Mucosa of descending colon (tissue), 3 donors: ENCODE data around the gene EIF3F. TPM values are rescaled to one million over a fixed set of nuclear protein-coding genes. Genes with fewer than 3 reads are reported as not detected.

ENCODE experiments used
- ATAC-seq: fragments of 200-7000 bp; cut with Tn5 transposase; one replicate; pipeline ENCODE4 v1.9.1; 2020; ENCODE audit warnings: mild to moderate bottlenecking, moderate library complexity
- DNase-seq, 3 donors: peaks; one replicate each; pipeline ENCODE4 v3.0.0-alpha.2; 2020
- H3K36me3 ChIP-seq: fragments of 200-600 bp; one replicate; pipeline ENCODE4 v1.8.0; 2021; ENCODE audit warnings: low read depth, mild to moderate bottlenecking
- H3K4me1 ChIP-seq: fragments of 200-600 bp; one replicate; pipeline ENCODE4 v1.8.0; 2021; ENCODE audit warnings: low read depth, mild to moderate bottlenecking
- H3K4me3 ChIP-seq: fragments of 200-600 bp; one replicate; pipeline ENCODE4 v1.8.0; 2021; ENCODE audit warnings: mild to moderate bottlenecking
- H3K9me3 ChIP-seq: fragments of 200-600 bp; one replicate; pipeline ENCODE4 v1.8.0; 2021; ENCODE audit warnings: mild to moderate bottlenecking
- CTCF ChIP-seq: fragments of 200-600 bp; IDR thresholded peaks from one replicate; pipeline ENCODE4 v1.8.0; 2022; ENCODE audit warnings: antibody characterized with exemption, mild to moderate bottlenecking
- intact Hi-C, 2 donors: fragments of 100-400 bp; cut with DNase I in 1 of 2; cut with micrococcal nuclease in 1 of 2; formaldehyde crosslinking; loops; one replicate each; pipeline versions ENCODE4 v1.11.0 to v1.11.1; 2022; cut with DNase I, micrococcal nuclease
- total RNA-seq, 3 donors: library from RNA; stranded (reverse); fragmentation: NEBNext Ultra II Directional in 2 of 3; extraction: Animal tissue kit (Norgen Biotek cat#: 25700) in 2 of 3; gene quantifications; one replicate each; pipeline versions ENCODE4 v1.2.1 to v1.2.4, GENCODE V29; 2021 to 2023
- donor health status: DM: no; HTN: no; CAD: no; lungs with moderate emphysema.
- donor health status: DM: no; HTN: no; CAD: no.
- donor health status: DM: no; HTN: yes; CAD: no.

The EIF3F gene
- total RNA-seq, 3 donors from 2014 or later, result 207 to 228 (median 218) TPM

- intact Hi-C loops, result loop anchor here in 1 of 2 donors (5.0 kb wide), 1 partner anchor 92 kb away; no protein-coding TSS in a partner anchor
- no peak overlapping the region for H3K4me3 ChIP-seq
These were observed 18.4 kb downstream of the EIF3F start for GRCh38 chr11:8005556-8005955.

GRCh38 chr11:8006349-8006977 is 19.3 kb downstream of the EIF3F start:
- ATAC-seq (peak; percentile 88), DNase-seq (peak in 1 of 3 donors; percentile 79)
- intact Hi-C loops, result loop anchor here in 1 of 2 donors (5.0 kb wide), 1 partner anchor 91 kb away; no protein-coding TSS in a partner anchor
- H3K4me1 ChIP-seq, result no peaks in the 10 kb centered on the region
- peak; percentile 55 for TF ChIP-seq CTCF
- H3K9me3 ChIP-seq, result no peaks in the 10 kb centered on the region
- H3K4me3 ChIP-seq, result no peak overlapping the region
- H3K36me3 ChIP-seq, result no peaks in the 10 kb centered on the region

More at GRCh38 chr11:8005556-8005955, 18.4 kb downstream of the EIF3F start:
- Histone ChIP-seq H3K9me3 (no peaks in the 10 kb centered on the region), H3K4me1 (no peaks in the 10 kb centered on the region), H3K36me3 (no peaks in the 10 kb centered on the region)
- DNase-seq, result no peak
- ATAC-seq, result no peak
- no peak for TF ChIP-seq CTCF

- Histone ChIP-seq H3K4me1 (no peaks in the 10 kb centered on the region), H3K9me3 (no peaks in the 10 kb centered on the region), H3K4me3 (no peak overlapping the region), H3K36me3 (no peaks in the 10 kb centered on the region)
- no peak for DNase-seq
- TF ChIP-seq CTCF, result no peak
- intact Hi-C loops, result loop anchor here in 1 of 2 donors (5.0 kb wide), 1 partner anchor 89 kb away; no protein-coding TSS in a partner anchor
- ATAC-seq, result no peak
These were observed 21.1 kb downstream of the EIF3F start for GRCh38 chr11:8008212-8008611.

GRCh38 chr11:8009856-8010255 is 22.7 kb downstream of the EIF3F start:
- Histone ChIP-seq H3K4me3 (no peak overlapping the region), H3K9me3 (no peaks in the 10 kb centered on the region), H3K36me3 (no peaks in the 10 kb centered on the region), H3K4me1 (no peaks in the 10 kb centered on the region)
- no peak for TF ChIP-seq CTCF
- ATAC-seq (no peak), DNase-seq (no peak)
- intact Hi-C loops, result loop anchor here in 1 of 2 donors (5.0 kb wide), 1 partner anchor 87 kb away; no protein-coding TSS in a partner anchor

GRCh38 chr11:8011371-8011770 is 24.2 kb downstream of the EIF3F start:
- Histone ChIP-seq H3K4me1 (no peaks in the 10 kb centered on the region), H3K9me3 (no peaks in the 10 kb centered on the region), H3K4me3 (no peak overlapping the region), H3K36me3 (no peaks in the 10 kb centered on the region)
- TF ChIP-seq CTCF, result no peak
- DNase-seq (no peak), ATAC-seq (no peak)
- intact Hi-C loops, result no loop called here
